Mesothelial cell of epicardium (in vitro differentiated cells): ENCODE measurements around the gene EIF5A. TPM values are rescaled to one million over a fixed set of nuclear protein-coding genes. Genes with fewer than 3 reads are reported as not detected.
A peak's percentile ranks its signal among the peaks of the same experiment; 100 is the strongest.

Experiments
- DNase-seq, 2 experiments: peaks; one replicate each; pipeline ENCODE4 v3.0.0; 2021; ENCODE audit warnings: low spot score in 2 of 2; ENCODE audit not compliant: unreplicated experiment in 2 of 2
- H3K27ac Mint-ChIP-seq: 2 replicates; pipeline ENCODE4 v1.8.0; 2021; ENCODE audit warnings: mixed read lengths
- H3K27me3 Mint-ChIP-seq: 2 replicates; pipeline ENCODE4 v1.8.0; 2021; ENCODE audit warnings: low read depth, mixed read lengths
- H3K36me3 Mint-ChIP-seq: 2 replicates; pipeline ENCODE4 v1.8.0; 2021; ENCODE audit warnings: mixed read lengths
- H3K4me1 Mint-ChIP-seq: 2 replicates; pipeline ENCODE4 v1.8.0; 2021; ENCODE audit warnings: mixed read lengths
- H3K4me3 Mint-ChIP-seq: 2 replicates; pipeline ENCODE4 v1.8.0; 2021; ENCODE audit warnings: mild to moderate bottlenecking, moderate library complexity, mixed read lengths
- H3K9me3 Mint-ChIP-seq: 2 replicates; pipeline ENCODE4 v1.8.0; 2021; ENCODE audit warnings: mixed read lengths
- total RNA-seq: library from RNA; stranded (reverse); gene quantifications from 3 replicates; pipeline ENCODE4 v1.2.1, GENCODE V29; 2021
- TF ChIP-seq, protein P1 (sequence below): fragments of 200-600 bp; sonication (generic); IDR thresholded peaks from one replicate; pipeline ENCODE4 v1.5.0; 2021; ENCODE audit warnings: antibody characterized with exemption; ENCODE audit not compliant: unreplicated experiment

EIF5A gene
- total RNA-seq, 1 donor from 2014 or later = 265 TPM

DNA sequence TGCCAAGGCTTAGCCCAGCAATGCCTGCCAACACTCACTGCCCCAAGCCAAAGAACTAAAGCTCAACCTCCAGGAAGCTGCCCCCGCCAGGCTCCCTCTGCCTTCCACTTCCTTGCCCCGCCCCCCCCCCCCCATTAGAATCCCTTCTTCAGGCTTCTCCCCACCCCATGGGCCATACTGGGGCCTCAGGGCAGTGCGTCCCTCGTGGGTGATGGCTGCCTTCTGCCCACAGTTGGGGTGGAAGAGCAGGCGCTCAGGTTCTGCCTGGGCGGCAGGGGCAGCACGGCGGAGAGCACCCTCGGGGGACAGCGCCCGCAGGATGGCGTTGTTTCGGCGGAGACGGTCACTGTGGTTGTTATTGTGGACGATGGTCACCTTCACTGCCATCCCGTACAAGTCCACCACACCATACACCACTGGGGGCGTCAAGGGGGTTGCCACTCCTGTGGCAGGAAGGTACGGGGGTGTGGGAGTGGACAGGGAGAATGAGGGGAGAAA, 17.7 kb downstream of the EIF5A start:
- TF ChIP-seq, protein P1, sequence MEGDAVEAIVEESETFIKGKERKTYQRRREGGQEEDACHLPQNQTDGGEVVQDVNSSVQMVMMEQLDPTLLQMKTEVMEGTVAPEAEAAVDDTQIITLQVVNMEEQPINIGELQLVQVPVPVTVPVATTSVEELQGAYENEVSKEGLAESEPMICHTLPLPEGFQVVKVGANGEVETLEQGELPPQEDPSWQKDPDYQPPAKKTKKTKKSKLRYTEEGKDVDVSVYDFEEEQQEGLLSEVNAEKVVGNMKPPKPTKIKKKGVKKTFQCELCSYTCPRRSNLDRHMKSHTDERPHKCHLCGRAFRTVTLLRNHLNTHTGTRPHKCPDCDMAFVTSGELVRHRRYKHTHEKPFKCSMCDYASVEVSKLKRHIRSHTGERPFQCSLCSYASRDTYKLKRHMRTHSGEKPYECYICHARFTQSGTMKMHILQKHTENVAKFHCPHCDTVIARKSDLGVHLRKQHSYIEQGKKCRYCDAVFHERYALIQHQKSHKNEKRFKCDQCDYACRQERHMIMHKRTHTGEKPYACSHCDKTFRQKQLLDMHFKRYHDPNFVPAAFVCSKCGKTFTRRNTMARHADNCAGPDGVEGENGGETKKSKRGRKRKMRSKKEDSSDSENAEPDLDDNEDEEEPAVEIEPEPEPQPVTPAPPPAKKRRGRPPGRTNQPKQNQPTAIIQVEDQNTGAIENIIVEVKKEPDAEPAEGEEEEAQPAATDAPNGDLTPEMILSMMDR = no peak
- Mint-ChIP-seq H3K9me3 (no peaks in the 10 kb centered on the region), H3K4me3 (no peak overlapping the region), H3K36me3 (peaks cover 20% of the 10 kb centered on the region), H3K27ac (no peak overlapping the region), H3K27me3 (no peaks in the 10 kb centered on the region), H3K4me1 (peaks cover 16% of the 10 kb centered on the region)
- DNase-seq = no peak

DNA sequence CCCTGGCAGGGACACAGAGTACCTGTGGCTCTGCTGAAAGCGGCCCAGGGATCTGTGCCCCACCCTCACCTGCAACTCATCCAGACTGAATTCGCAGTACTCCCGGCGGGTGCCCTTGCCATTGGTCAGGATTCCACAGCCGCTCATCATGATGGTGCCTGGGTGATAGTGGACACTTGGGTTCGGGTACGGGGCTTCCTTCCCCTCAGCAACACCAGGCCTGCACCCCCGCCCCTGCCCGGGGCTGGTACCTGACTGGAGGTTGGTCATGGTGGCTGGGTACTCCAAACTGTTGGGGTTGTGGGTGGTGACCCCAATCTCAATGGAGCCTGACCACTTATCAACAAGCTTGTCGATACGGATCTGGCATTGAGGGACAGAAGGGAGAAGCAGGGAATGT, 18.8 kb downstream of the EIF5A start:
- peaks cover 15% of the 10 kb centered on the region for H3K36me3 Mint-ChIP-seq
- TF ChIP-seq, protein P1 = no peak
- no peaks in the 10 kb centered on the region for H3K9me3 Mint-ChIP-seq
- no peaks in the 10 kb centered on the region for H3K27me3 Mint-ChIP-seq
- H3K27ac Mint-ChIP-seq = no peak overlapping the region
- no peak overlapping the region for H3K4me3 Mint-ChIP-seq
- H3K4me1 Mint-ChIP-seq = peaks cover 20% of the 10 kb centered on the region
- no peak for DNase-seq

DNA sequence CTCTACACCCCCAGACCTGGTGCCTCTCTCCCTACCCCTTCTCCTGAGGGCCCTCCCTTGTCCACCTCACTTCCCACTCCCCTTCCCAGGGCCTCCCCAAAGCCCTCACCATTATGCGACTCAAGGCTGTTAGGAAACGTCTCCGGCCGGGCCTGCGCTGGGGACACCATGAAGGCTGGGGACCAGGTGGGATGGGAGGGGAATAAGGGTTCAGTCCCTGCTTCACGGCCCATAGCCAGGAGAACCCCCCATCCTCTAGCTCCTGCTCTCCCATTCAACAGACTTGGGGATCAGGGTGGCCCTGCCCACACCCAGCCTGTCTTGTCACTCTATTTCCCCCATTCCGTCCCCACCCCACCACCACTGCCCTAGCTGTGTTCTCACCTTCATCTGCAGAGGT, 19.6 kb downstream of the EIF5A start:
- H3K9me3 Mint-ChIP-seq = no peaks in the 10 kb centered on the region
- no peak for DNase-seq
- peaks cover 20% of the 10 kb centered on the region for H3K4me1 Mint-ChIP-seq
- H3K27me3 Mint-ChIP-seq = no peaks in the 10 kb centered on the region
- H3K4me3 Mint-ChIP-seq = no peak overlapping the region
- TF ChIP-seq, protein P1 = no peak
- no peak overlapping the region for H3K27ac Mint-ChIP-seq
- peaks cover 9% of the 10 kb centered on the region for H3K36me3 Mint-ChIP-seq

DNA sequence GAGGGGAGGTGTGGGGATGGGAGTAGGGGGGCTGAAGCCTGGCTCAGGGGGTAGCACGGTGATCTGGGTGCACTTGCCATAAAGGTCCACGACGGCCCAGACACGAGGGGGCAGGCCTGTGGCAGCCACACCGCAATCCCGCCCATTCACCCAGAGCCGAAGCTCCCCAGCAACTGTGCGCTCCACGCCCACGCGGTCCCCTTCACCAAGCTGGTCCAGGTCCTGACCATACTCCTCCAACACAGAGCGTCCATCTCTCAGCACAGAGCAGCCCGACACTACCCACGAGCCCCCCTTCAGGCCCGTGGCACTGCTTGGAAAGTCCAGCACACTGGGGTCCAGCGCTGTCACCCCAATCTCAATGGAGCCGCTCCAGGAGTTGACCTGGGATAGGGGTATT, 20.1 kb downstream of the EIF5A start:
- no peak for DNase-seq
- peak overlapping the region; percentile 24 for H3K4me3 Mint-ChIP-seq
- no peak overlapping the region for H3K27ac Mint-ChIP-seq
- H3K27me3 Mint-ChIP-seq = no peaks in the 10 kb centered on the region
- H3K4me1 Mint-ChIP-seq = peaks cover 24% of the 10 kb centered on the region
- H3K36me3 Mint-ChIP-seq = peaks cover 9% of the 10 kb centered on the region
- TF ChIP-seq, protein P1 = no peak
- no peaks in the 10 kb centered on the region for H3K9me3 Mint-ChIP-seq

DNA sequence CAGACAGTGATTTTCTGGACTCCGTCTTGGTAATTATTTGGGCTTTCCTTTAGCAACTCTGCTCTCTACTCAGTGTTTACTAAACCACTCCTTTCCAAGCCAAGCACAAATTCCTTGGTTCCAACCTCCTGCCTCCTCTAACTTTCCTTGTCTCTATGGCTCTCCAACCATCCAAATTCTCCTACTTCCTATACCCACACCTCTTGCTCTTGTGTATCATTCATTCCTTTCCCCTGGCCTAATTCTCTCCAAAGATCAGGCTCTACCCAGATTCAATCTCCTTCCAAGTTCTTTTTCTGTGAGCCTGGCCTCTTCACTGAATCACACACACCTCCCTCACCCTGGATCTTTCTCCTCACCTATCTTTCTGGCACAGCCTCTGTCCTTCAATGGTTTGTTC, 20.6 kb downstream of the EIF5A start:
- Mint-ChIP-seq H3K36me3 (peaks cover 9% of the 10 kb centered on the region), H3K4me1 (peaks cover 28% of the 10 kb centered on the region), H3K27ac (peak overlapping the region; percentile 83), H3K27me3 (no peaks in the 10 kb centered on the region), H3K9me3 (no peaks in the 10 kb centered on the region), H3K4me3 (peak overlapping the region; percentile 89)
- TF ChIP-seq, protein P1 = no peak
- DNase-seq = no peak
